LHCN-M2 (cell line): ENCODE measurements around the gene AP3M1. TPM values are rescaled to one million over a fixed set of nuclear protein-coding genes. Genes with fewer than 3 reads are reported as not detected.

Experiments used
- DNase-seq: peaks from one replicate; pipeline ENCODE4 v3.0.0-alpha.2; 2012; ENCODE audit warnings: low read depth
- total RNA-seq: library from RNA; depleted of rRNA; stranded (reverse); fragments of >200 nt; gene quantifications from 2 replicates; pipeline ENCODE4 v1.2.3, GENCODE V29; 2014; rRNA removed

AP3M1 gene
- total RNA-seq, 1 experiment from 2014 or later, result 31.7 TPM

- DNase-seq, result peak; percentile 56
These were observed 70.6 kb downstream of the AP3M1 start for GRCh38 chr10:74079936-74080590.

GRCh38 chr10:74079028-74079935 is 71.3 kb downstream of the AP3M1 start:
- DNase-seq, result peak; percentile 50

GRCh38 chr10:74078037-74078436 is 72.6 kb downstream of the AP3M1 start:
- DNase-seq, result peak; percentile 86

GRCh38 chr10:74077416-74077815 is 73.2 kb downstream of the AP3M1 start:
- no peak for DNase-seq

GRCh38 chr10:74076961-74077360 is 73.7 kb downstream of the AP3M1 start:
- no peak for DNase-seq

GRCh38 chr10:74075906-74076305 is 74.7 kb downstream of the AP3M1 start:
- no peak for DNase-seq

- DNase-seq, result peak; percentile 94
These were observed 78.1 kb downstream of the AP3M1 start for GRCh38 chr10:74072503-74072902.

GRCh38 chr10:74071157-74071556 is 79.5 kb downstream of the AP3M1 start:
- peak; percentile 60 for DNase-seq

Other genes starting within 250 kb of the AP3M1 start
- gene PLAU, start 239.7 kb downstream of the AP3M1 start, total RNA-seq, result 614 and 683 TPM in 2 replicates
- gene VCL, start 152.7 kb downstream of the AP3M1 start, total RNA-seq, result 147 and 163 TPM in 2 replicates
- 30.2 and 33.6 TPM in 2 replicates for gene ADK, start 393 bp upstream of the AP3M1 start, total RNA-seq